Stimulated activated CD4-positive, alpha-beta T cell treated with anti-CD3 and anti-CD28 coated beads, Interleukin-15, amount 100 ng/mL, for 24 hours (primary cell): ENCODE results near the gene TECTB.
A peak's percentile ranks its signal among the peaks of the same experiment; 100 is the strongest.

Experiments
- DNase-seq: peaks from one replicate; pipeline ENCODE4 v3.0.0-alpha.2; 2020

The TECTB gene

DNA sequence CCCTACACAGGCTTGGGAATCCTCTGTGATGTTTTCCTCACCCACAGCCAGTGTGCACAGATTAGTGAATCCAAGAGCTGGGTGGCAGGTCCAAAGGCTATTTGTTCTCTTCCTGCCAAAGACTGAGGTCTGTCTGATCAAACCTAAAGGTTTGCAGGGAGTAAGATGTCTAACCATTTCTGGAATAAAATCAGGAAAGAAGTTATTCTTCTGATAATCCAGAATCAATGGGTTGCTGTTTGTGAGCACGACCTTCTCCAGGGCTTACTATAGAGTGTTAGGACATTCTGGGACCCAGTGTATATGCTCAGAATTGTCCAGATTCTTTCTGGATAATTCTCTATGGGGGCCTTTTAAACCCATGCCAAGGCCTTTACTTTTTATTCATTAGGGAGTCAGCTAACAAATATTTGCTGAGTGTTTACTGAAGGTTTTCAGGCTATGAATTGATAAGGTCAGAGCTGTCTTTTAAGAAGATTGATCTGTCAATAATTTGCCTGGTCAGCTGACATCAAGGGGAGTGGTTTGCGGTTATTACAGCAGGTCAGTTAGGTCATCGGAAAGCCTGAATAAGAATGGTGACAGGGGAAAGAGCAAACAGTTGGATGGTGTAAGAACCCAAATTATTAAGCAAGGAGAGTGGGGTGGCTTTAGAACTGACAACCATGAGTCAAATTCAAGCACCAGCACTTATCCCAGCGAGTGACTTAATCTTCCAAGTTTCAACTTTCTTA is 7.5 kb upstream of the TECTB start:
- DNase-seq: no peak

DNA sequence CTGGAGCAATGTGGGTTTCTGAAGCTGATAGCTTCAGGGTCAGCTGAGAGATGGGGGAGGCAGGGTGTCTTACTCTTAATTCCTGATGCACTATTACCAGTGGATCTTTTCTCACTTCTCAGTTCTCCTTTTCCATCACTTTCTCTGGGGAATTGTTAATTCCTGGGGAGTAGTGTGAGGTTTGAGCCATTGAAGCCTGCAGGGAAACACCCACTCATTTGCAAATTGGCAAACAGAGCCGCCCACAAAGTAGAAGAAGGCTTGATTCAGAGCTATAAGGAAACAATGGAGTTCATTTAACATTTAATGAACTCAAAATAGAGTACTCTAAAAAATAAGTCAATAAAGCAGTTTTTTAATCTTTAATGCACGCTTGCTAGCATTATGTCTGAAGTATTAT is 4.3 kb upstream of the TECTB start:
- no peak for DNase-seq

DNA sequence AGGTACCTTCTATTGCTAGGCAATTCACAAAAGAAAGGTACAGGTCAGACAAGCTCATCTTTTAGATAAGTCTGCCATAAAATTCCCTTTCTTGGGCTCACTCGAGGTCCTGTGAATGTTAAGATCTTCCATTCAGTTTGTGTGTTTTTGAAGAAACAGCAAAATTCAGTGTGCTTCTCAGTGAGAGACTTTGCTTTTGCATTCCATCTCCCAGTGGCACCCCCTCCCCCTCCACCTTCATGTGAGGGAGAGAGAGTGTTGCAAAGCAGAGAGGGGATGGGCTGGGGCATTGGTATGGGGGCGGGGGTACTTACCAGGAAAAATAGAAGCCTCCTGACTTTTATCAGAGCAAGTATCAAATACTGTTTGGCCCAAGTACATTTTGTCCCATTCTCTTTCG is 3.8 kb upstream of the TECTB start:
- no peak for DNase-seq

DNA sequence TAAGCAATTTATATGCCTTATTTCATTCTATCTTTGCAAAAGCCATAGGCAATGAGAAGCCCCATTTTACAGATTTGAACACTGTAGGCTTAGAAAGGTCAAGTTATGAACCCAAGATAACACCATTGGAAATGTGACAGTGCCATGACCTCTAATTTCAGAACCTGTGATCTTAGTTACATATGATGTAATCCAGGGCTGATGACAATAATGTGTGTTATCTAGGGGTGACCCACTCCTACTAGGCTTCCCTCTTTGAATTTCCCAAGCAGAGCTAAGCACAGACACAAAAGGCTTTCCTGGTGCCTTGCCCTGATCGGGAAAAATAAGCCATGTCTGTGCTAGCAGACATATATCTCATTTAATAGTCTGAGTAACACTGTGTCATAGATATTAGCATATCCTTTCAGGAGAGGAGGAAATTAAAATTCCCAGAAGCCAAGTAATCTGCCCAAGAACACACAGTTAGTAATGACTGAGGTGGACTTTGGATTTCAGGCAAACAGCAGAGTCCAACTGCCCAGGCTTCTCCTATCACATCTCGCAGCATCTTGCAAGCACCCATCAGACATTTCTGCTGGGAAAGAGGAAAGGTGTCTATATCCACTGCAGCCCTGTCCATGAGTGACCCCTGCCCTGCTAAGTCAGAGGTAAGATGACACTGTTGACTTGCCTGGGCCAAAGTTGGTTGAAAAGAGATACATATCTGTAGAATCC is 2.8 kb upstream of the TECTB start:
- DNase-seq: no peak

DNA sequence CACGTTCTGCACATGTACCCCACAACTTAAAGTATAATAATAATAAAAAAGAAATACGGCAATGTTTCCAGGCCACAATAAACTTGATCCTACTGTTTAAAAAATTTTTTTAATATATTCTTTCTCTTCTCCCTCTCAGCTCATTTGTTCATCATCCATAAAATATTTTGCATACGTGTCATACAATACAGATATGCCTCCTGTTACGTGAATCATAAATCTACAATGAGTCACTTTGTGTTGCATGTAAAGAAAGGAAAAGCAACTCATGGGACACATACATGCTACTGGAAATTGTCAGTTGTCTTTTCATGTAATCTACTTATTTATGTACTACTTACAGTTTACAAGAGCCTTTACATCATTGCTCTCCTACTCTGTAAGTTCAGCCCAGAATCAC is 1.1 kb upstream of the TECTB start:
- no peak for DNase-seq

DNA sequence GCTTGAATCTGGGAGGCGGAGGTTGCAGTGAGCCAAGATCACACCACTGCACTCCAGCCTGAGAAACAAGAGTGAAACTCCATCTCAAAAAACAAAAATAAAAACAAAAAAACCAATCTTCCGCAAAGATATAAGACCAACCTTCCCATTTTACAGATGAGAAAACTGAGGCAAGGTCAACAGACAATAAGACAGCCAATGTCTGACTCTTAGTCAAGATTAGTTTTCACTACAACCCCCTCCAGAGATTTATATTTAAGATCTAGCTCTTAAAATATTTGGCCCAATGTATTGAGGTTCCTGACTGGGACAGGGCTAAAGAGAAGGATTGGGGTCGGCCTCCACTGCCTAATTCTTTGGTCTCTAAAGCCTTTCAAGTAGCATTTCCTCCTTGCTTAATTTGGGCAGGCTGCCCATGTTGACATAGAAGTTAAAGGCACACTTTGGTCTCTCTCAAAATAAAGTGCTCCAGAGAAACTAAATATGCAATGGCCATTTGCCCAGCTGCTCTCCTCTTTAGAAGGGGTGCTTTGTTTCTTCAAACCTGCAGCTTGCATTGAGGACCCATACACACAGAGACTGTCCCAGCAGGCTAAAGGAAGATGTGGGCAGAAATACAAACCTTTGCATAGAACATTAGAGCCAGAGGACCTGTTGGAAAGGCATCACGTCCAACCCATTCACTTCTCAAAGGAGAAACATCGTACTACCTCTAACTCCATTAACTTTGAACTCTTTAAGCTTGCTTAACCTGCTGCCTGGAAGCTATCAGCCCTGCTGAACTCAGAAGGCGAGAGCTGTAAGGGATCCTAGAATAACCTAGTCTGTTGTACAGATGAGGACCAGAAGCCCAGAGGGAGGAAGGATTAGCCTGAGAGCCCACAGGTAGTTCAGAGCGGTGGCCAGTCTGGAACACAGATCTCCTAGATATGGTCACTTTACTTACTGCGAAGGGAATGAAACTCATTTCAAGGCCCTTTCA is 3.9 kb downstream of the TECTB start:
- no peak for DNase-seq

DNA sequence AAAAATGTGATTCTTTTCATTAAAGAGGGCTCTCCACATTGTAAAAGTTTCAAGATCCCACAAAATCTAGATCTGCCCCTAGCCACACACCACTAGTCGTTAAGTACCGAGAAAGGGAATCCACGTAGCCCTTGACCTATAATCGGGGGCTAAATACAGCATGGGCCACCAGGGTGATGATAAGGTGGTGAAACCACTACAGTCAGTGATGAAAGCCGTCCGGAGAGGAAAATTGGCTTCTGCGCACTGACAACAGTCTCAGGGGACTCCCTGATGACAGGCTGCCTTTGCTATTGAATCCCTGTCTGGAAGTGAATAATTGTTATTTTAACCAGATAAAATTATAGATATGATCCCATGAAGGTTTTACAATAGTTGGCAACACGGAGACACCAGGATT is 4.6 kb downstream of the TECTB start:
- no peak for DNase-seq

DNA sequence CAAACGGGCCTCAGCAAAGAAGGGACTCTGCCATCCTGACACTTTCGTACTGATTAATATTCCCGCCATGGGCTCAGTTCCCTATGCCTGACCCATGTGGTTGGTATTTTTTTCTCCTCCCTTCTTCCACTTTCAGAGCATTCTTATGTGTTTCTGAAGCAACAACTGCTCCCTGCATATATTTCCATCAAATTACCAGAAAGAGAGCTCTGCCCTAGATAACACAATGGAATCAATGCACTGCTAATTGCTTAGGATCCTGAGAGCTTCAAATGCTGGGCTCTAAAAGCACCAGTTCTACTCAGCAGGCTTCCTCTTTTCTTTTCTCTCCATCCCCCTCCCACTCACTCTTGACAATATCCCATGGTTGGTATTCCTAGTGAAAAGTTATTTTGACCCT is 5.3 kb downstream of the TECTB start:
- no peak for DNase-seq

DNA sequence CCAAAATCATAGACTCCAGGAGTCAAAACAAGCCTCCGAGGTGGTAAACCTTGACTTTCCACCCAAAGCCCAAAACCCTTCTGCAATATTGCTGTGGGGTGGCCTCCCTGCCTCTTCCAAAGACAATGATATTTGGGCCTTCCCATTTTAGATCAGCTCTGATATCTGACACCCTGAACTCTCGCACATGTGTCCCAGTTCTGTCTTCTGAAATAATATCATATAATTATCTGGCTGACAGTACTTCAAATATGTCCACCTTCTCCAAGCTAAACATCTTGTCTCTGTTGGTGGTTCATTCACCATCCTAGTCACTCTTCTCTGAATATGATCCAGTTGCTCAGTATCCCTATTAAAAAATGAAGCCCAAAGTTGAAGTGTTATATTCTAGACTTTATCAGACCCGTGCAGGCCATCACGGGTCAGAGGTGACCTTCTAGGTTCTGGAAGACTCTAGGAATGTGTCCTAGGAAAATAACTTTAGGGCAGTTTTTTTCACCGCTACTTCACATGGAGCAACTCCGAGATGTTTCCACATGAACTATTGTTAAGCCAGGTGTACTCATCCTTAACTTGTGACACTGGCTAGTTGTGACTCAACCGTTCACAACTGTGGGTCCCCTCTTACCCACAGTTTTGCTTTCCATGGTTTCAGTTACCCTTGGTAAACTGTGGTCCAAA is 6.3 kb downstream of the TECTB start:
- DNase-seq: no peak

DNA sequence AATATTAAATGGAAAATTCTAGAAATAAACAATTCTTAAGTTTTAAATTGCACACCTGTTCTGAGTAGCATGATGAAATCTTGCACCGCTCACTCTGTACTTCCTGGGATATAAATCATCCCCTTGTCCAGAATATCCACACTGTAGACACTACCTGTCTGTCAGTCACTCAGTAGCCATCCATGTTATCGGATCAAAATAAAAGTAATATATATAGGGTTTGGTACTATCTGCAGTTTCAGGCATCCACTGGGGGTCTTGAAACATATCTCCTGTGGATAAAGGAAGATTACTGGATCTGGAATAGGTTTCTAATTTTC is 6.8 kb downstream of the TECTB start:
- no peak for DNase-seq

DNA sequence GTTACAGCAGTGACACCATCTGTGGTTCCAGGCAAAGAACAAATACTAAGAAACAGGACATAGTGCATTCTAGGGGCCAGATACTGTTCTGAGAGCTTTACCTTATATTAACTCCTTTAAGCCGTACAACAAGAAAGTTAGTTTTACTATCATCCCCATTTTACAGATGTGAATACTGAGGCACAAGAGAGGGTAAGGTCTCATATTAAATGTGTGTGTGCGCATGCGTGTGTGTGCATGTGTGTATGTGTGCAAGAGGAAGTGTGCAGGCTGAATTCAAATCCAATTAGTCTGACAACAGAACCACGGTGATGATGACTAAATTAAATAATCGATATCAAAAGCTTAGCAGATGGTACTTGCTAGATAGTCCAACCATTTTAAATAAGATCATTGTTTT is 11.0 kb downstream of the TECTB start:
- DNase-seq: no peak

DNA sequence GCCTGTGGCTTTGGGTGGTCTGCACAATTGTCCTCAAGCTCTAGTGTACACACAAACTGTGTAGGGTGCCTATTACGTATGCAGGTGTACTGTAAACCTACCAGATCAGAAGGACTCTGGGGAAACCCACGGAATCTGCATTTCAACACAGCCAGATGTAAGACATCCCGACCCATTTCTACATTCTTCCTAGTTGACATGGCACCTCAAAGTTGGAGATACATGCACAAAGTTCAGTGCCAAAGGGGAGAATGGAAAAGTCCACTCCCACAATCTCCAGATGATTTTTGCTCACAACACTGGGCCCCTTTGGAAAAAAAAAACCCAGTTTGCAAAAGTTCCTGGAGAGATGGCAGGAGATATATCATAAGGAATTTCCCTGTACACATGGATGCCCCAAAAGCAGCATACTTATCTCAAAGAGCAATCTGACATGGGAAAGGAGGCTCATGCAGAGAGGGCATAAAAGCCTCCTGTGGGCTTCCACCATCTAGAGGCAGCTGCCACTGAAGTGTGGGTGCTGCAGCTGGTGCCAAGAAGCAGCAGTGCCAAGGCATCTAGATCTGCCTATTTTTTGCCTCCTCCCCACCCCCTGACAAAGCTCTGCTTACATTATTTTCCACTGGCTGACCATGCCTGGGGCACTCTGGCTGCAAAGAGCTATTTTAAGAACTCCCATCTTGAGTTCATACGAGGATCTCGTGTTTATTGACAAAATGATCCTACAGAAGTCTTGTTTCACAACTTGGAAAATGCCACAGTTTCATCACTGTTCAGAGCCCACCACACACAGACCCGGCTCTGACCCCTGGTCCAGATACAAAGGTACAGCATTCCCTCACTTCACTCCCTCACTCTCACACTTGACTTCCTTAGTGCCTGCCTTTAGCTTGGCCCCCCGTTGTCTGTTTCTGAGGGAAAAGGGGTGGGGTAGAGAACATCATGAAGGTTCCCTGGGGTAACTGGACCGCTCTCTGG is 12.9 kb downstream of the TECTB start:
- no peak for DNase-seq

DNA sequence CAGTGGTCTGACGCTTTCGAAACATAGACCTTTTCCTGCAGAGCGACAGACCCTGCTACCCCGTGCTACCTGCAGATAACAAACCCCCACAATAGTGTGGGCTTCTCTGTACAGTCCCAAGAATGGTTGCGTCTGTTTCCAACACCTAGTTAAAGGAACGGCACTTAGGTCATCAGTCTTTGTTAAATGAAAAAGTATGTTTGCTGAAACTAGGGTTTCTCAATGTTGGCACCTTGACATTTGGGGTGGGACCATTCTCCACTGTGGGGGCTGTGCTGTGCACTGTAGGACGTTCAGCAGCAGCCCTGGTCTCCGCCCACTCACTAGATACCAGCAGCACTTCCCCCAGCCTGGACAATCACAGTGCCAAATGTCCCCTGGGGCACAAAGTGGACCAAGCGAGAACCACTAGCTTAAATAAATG is 13.7 kb downstream of the TECTB start:
- DNase-seq: no peak

DNA sequence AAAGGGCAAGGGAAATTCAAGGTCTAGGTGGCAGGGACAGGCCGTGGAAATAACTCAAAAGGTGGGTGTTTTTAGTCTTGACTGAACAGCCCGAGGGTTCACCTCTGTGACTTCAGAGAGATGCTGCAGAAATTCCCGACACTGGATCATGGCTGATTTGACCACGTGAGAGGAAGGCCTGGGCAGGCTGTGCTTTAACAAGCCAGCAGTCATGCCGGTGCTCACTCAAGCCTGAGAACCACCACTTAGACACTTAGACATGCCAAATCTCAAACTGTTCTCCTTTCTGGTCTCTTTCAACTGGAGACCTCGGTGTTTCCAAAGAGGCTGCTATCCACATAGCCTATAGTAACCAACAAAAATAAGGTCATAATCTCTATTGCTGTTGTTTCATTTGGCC is 15.4 kb downstream of the TECTB start:
- no peak for DNase-seq

DNA sequence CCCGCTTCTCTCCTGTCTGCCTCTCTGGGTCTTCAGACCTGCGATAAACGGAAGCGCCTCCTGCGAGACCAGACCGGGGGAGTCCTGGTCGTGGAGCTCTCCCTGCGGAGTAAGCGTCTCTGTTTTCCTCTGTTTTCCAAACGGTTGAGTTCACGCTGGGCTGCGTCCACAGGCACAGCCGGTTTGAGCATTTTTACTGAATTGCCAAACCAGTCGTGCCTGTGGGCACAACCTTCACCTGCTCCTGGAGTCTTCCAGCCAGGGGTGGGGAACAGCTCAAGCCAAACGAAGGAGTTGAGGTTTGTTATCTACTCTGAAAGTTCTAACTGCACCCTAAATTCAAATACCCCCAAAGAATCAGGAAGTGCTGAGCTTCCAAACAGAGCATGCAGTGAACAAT is 16.3 kb downstream of the TECTB start:
- DNase-seq: no peak

DNA sequence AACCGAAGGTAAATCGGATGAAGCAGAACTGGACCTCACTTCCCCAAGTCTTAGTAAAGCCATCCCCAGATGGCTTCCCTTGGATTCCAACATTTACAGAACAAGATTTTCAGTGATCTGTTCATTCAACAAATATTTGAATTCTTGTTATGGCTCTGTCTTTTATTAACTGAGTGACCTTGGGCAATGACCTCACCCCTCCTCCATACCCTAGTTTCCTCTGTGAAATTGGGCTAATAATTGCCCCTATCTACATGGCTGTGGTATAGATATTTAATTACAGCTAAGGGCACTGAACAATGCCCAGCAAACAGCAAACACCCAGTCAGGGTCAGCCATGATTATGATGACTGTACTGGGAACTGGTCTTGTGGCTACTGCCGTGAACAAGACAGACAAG is 19.1 kb downstream of the TECTB start:
- DNase-seq: no peak

DNA sequence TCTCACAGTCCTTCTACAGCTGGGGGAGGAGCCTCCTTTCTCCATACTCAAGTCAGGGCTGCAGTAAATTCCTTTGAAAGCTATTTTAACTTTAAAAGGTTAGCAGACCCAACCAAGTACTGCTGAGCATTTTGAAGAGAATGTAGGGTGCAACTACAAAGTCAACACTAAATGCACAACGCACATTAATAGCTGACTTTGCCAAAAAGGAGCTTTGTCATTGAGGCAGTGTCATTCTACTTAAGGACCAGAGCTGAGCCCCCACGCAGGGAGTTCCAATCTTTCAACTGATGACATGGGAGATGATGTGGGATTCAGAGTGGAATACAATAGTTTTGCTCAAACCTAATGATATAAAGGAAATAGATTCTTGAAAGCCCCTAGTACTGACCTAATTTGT is 20.3 kb downstream of the TECTB start:
- no peak for DNase-seq

DNA sequence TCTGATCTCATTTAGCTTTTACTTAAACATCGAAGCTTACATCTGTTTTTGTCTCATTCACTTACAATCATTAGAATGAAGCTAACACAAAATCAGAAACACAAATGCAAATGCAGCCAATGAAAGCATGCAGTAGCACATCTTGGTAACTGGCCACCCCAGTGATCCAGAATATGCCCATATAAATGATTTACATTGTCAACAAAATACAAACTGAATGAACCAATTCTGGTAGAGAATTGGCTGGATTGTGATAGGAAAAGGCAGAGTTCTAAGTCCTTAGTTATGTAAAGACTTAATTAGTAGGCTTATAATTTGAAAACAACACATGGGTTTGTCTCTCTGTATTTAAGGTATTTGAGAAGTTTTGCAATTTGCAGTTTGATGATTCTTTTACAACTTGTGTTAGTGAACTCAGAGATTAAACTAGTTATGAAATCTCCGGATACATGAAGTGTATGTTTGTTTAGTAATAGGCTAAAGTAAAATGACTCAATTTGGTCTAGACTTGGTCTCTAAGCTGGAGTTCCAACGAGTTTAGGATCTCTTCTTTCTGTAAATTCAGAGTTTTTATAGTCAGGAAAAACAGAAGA is 21.2 kb downstream of the TECTB start:
- no peak for DNase-seq

DNA sequence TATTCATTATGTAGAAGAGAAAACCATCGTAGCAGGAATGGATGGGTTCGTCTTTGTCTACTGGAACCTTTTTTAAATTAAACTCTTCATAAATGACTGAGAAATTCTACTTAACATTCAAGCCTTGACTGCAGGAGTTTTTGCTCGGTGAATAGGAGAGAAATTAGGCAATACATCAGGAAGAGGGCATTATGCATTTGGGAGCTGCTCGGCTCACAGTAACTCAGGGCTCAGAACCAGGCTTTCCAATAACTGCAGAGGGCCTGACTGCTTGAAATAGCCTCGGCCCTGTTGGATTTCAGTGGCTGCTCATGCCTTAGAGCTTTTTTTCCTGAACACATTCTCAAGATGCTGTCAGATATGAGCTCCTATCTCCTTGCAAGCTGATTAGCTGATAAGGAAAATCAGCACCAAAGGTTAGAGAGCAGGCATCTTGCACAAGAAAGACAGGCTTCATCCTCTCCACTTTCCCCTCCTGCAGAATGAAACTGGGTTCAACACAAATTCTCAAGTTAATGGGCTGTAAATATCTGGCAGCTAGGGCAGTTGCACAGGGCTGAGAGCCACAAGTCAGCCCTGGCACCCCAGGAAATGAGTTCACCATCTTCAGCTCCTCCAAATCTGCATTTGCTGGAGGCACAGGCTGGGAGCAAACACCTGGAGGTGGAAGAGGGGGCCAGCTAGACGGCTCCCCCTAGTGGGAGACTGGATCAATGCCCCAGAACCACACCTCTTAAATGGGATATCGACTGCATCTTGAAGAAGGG is 24.3 kb downstream of the TECTB start:
- DNase-seq: peak; percentile 42

DNA sequence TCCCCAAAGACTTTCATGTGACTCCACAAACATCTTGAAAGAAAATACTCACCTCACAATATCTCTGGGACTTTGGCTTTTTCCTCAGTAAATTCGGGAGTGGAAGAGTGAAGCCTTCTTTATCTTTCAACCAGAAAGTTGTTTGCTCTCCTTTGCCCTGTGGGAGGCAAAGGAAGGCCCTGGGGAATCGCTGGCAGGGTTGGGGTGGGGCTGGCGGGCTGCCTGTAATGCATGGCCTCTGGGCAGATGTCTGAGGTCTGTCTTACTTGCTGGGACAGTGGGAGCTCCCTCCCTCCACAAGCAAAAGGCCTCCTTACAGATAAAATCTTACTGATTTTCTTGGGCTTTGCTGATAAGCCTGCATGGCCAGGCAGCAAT is 24.9 kb downstream of the TECTB start:
- DNase-seq: no peak

DNA sequence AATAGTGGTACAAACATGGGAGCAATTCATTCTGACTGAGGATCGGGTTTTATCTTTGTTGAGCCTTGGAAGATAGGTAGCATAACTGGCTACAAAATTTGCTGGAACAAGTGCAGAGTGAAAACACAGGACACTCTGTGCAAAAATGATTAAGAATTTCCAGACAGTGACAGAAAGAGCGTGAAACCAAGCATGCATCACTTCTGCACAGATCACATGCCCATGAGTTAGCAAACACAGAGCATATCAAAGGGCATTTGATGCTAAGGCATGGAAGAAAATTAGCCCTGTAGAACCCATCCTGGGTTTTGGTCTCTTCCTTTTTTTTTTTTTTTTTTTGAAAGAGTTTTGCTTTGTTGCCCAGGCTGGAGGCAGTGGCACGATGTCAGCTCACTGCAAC is 28.3 kb downstream of the TECTB start:
- no peak for DNase-seq
